Memory B cell (primary cell): ENCODE data around the gene CEP104.

Experiments used
- ATAC-seq: fragments of 150-1000 bp; cut with Tn5 transposase; 2 replicates; pipeline ENCODE4 v1.10.0; 2021; ENCODE audit warnings: low read depth, mild to moderate bottlenecking, moderate library complexity
- DNase-seq, 2 donors: peaks; one replicate each; pipeline ENCODE4 v3.0.0; 2022; ENCODE audit warnings: low spot score in 2 of 2
- H3K27ac Mint-ChIP-seq: one replicate; pipeline ENCODE4 v1.8.0; 2022; ENCODE audit warnings: mild to moderate bottlenecking, moderate library complexity, mixed read lengths
- H3K27me3 Mint-ChIP-seq: one replicate; pipeline ENCODE4 v1.8.0; 2022; ENCODE audit warnings: mixed read lengths
- H3K36me3 Mint-ChIP-seq: one replicate; pipeline ENCODE4 v1.8.0; 2022; ENCODE audit warnings: mild to moderate bottlenecking, mixed read lengths
- H3K4me1 Mint-ChIP-seq: one replicate; pipeline ENCODE4 v1.8.0; 2022; ENCODE audit warnings: mixed read lengths
- H3K4me3 Mint-ChIP-seq: one replicate; pipeline ENCODE4 v1.8.0; 2022; ENCODE audit warnings: mild to moderate bottlenecking, moderate library complexity, mixed read lengths
- H3K9me3 Mint-ChIP-seq: one replicate; pipeline ENCODE4 v1.8.0; 2022; ENCODE audit warnings: mixed read lengths

Gene CEP104

DNA sequence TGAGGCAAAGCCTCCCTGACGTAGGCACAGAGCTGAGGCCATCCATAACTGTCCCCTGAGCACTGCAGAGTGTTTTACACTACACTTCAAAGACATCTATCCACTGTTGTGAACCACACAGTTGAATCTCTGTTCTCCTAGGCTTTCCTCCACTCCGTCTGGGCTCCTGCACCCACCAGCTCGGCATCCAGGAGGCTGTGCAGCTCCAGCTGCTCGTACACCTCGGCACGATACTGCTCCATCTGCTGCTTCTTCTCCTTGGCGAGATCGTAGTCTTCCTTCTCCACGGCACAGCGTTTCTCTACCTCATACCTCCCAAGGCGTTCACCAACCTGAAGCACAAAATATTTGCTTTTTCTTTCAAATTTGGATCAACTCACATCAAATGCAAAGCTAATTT is 18.2 kb downstream of the CEP104 start:
- H3K27ac Mint-ChIP-seq: no peak overlapping the region

GRCh38 chr1:3837685-3838084 is 19.3 kb downstream of the CEP104 start:
- no peak overlapping the region for H3K4me3 Mint-ChIP-seq
- H3K4me1 Mint-ChIP-seq: no peaks in the 10 kb centered on the region
- DNase-seq: no peak
- H3K27ac Mint-ChIP-seq: no peak overlapping the region
- no peak for ATAC-seq
- H3K36me3 Mint-ChIP-seq: peaks cover 47% of the 10 kb centered on the region
- no peaks in the 10 kb centered on the region for H3K27me3 Mint-ChIP-seq
- H3K9me3 Mint-ChIP-seq: peaks cover 1% of the 10 kb centered on the region

More for the DNA sequence above, 18.2 kb downstream of the CEP104 start:
- no peaks in the 10 kb centered on the region for H3K4me1 Mint-ChIP-seq
- peaks cover 1% of the 10 kb centered on the region for H3K9me3 Mint-ChIP-seq
- DNase-seq (no peak), ATAC-seq (no peak)
- no peaks in the 10 kb centered on the region for H3K27me3 Mint-ChIP-seq
- peaks cover 48% of the 10 kb centered on the region for H3K36me3 Mint-ChIP-seq
- H3K4me3 Mint-ChIP-seq: no peak overlapping the region

DNA sequence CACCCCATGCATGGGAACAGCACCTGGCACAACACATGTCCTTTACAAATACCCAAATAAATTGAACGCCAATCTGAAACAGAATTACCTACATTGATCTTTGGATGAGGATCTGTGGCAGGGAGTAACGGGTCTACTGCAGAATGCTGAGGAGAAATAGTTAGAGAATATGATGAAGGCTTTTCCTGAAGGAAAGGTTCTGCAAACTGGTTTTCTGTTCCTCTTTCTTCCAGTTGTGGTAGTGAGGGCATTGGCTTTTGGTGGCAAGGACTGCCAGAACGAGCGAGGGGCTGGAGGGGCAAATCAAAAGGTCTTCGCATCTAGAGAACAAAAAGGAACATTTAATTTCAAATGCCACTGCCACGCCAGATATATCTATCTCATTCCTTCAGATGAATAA is 19.8 kb downstream of the CEP104 start:
- DNase-seq: no peak
- Mint-ChIP-seq H3K27ac (no peak overlapping the region), H3K36me3 (peaks cover 49% of the 10 kb centered on the region), H3K27me3 (no peaks in the 10 kb centered on the region), H3K9me3 (peaks cover 1% of the 10 kb centered on the region), H3K4me3 (no peak overlapping the region), H3K4me1 (no peaks in the 10 kb centered on the region)
- no peak for ATAC-seq

GRCh38 chr1:3836421-3836820 is 20.6 kb downstream of the CEP104 start:
- Mint-ChIP-seq H3K9me3 (peaks cover 1% of the 10 kb centered on the region), H3K36me3 (peaks cover 50% of the 10 kb centered on the region), H3K4me1 (no peaks in the 10 kb centered on the region), H3K27me3 (no peaks in the 10 kb centered on the region), H3K27ac (no peak overlapping the region), H3K4me3 (no peak overlapping the region)
- no peak for DNase-seq
- ATAC-seq: no peak

DNA sequence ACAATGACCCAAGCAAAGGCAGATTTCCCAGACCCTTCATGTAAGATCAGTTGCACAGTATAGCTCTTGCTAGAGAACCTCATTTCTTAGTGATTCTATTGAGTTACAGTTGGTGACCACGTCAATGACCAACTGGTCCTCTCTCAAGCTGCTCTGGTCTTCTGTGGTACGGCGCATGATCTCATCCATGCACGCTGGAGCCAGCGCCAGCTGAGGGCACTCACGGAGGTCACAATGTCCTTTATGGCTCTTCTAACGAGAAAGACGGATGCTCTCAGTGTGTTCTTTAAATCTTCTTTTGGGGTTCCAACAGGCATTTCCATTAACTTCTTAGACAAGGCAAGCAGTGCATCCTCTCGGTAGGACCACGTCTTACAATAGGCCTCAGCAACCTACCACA is 22.3 kb downstream of the CEP104 start:
- Mint-ChIP-seq H3K9me3 (peaks cover 1% of the 10 kb centered on the region), H3K36me3 (peaks cover 51% of the 10 kb centered on the region)

GRCh38 chr1:3831689-3832088 is 25.3 kb downstream of the CEP104 start:
- H3K36me3 Mint-ChIP-seq: peaks cover 38% of the 10 kb centered on the region
- H3K27ac Mint-ChIP-seq: no peak overlapping the region
- no peak for ATAC-seq
- no peaks in the 10 kb centered on the region for H3K27me3 Mint-ChIP-seq
- H3K4me3 Mint-ChIP-seq: no peak overlapping the region
- no peak for DNase-seq
- H3K4me1 Mint-ChIP-seq: no peaks in the 10 kb centered on the region
- no peaks in the 10 kb centered on the region for H3K9me3 Mint-ChIP-seq

More for the DNA sequence above, 22.3 kb downstream of the CEP104 start:
- DNase-seq: no peak
- Mint-ChIP-seq H3K27me3 (no peaks in the 10 kb centered on the region), H3K4me3 (no peak overlapping the region), H3K27ac (no peak overlapping the region), H3K4me1 (no peaks in the 10 kb centered on the region)
- no peak for ATAC-seq

DNA sequence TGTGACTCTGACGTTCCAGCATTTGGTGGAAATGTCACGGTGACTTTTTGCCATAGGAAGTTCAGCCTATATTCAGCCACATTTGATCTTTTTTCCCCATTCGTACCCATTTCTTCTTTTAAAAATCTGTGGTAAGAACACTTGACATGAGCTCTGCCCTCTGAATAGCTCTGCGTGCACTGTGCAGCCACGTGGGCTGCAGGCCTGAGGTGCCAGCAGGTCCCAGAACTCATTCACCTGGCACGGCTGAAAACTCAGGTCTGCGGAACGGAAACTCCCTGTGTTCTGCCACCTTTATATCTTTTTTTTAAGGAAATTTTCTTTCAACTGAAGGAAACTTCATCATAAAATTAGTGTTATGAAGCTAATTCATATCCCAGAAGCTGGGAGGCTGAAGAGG is 28.6 kb downstream of the CEP104 start:
- Mint-ChIP-seq H3K9me3 (no peaks in the 10 kb centered on the region), H3K27me3 (no peaks in the 10 kb centered on the region), H3K27ac (no peak overlapping the region), H3K4me1 (no peaks in the 10 kb centered on the region), H3K4me3 (no peak overlapping the region), H3K36me3 (peaks cover 36% of the 10 kb centered on the region)
- DNase-seq (no peak), ATAC-seq (no peak)

- Mint-ChIP-seq H3K27me3 (no peaks in the 10 kb centered on the region), H3K9me3 (no peaks in the 10 kb centered on the region), H3K27ac (no peak overlapping the region), H3K4me3 (no peak overlapping the region), H3K36me3 (peaks cover 37% of the 10 kb centered on the region), H3K4me1 (no peaks in the 10 kb centered on the region)
- ATAC-seq (no peak), DNase-seq (no peak)
Observed at GRCh38 chr1:3827813-3828307, 29.2 kb downstream of the CEP104 start.

- peaks cover 37% of the 10 kb centered on the region for H3K36me3 Mint-ChIP-seq
- H3K4me3 Mint-ChIP-seq: no peak overlapping the region
- no peak for DNase-seq
- H3K27ac Mint-ChIP-seq: no peak overlapping the region
- H3K9me3 Mint-ChIP-seq: no peaks in the 10 kb centered on the region
- no peak for ATAC-seq
- H3K27me3 Mint-ChIP-seq: no peaks in the 10 kb centered on the region
- H3K4me1 Mint-ChIP-seq: no peaks in the 10 kb centered on the region
Observed at GRCh38 chr1:3825356-3825755, 31.7 kb downstream of the CEP104 start.

- Mint-ChIP-seq H3K27ac (no peak overlapping the region), H3K36me3 (peaks cover 38% of the 10 kb centered on the region)
Observed at GRCh38 chr1:3824650-3825049, 32.4 kb downstream of the CEP104 start.

GRCh38 chr1:3822421-3822820 is 34.6 kb downstream of the CEP104 start:
- Mint-ChIP-seq H3K9me3 (no peaks in the 10 kb centered on the region), H3K4me3 (no peak overlapping the region), H3K4me1 (no peaks in the 10 kb centered on the region), H3K36me3 (peaks cover 35% of the 10 kb centered on the region), H3K27me3 (no peaks in the 10 kb centered on the region), H3K27ac (peak overlapping the region; percentile 35)
- DNase-seq (no peak), ATAC-seq (no peak)

More at GRCh38 chr1:3824650-3825049, 32.4 kb downstream of the CEP104 start:
- Mint-ChIP-seq H3K9me3 (no peaks in the 10 kb centered on the region), H3K4me3 (no peak overlapping the region), H3K27me3 (no peaks in the 10 kb centered on the region), H3K4me1 (no peaks in the 10 kb centered on the region)
- ATAC-seq (no peak), DNase-seq (no peak)

DNA sequence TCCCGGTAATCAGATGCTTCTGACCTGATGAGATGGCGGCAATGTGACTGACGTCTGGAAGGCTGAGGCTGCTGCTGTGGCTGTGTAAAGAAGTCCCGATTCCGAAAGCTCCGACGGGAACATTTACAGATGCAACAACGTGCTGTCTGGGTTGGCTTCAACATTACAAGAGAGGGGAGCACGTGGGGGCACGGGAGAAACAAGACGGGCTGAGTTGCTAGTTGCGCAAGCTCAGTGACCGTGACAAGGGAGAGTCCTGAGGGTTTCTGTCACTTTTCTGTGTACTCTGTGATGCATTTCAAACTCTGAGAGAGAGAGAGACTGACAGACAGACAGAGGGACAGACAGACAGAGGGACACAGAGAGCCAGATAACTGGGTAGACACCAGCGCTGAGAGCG is 35.1 kb downstream of the CEP104 start:
- no peak for ATAC-seq
- Mint-ChIP-seq H3K27me3 (no peaks in the 10 kb centered on the region), H3K36me3 (peaks cover 36% of the 10 kb centered on the region), H3K4me3 (no peak overlapping the region), H3K9me3 (no peaks in the 10 kb centered on the region), H3K4me1 (no peaks in the 10 kb centered on the region), H3K27ac (peak overlapping the region; percentile 35)
- DNase-seq: no peak

DNA sequence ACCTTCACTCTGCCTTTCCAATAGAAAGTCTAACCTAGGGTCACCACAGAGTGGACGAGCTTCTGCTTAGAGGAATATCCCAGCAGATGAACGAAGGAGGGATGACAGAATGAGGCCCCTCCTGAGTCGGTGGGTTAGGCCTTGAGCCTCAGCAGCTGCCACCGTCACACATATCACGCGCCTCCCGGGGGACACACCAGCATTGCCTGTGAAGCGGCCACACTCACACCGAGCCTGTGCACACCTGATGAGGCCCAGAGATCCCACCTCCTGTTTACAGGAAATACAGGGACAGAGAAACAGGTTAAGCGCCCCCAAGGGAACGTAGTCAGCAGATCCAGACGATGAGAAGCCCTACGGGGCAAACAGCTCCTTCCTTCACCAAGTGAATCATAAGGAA is 35.6 kb downstream of the CEP104 start:
- DNase-seq (no peak), ATAC-seq (no peak)
- H3K9me3 Mint-ChIP-seq: no peaks in the 10 kb centered on the region
- no peak overlapping the region for H3K27ac Mint-ChIP-seq
- no peaks in the 10 kb centered on the region for H3K4me1 Mint-ChIP-seq
- H3K4me3 Mint-ChIP-seq: no peak overlapping the region
- peaks cover 36% of the 10 kb centered on the region for H3K36me3 Mint-ChIP-seq
- H3K27me3 Mint-ChIP-seq: no peaks in the 10 kb centered on the region

- no peak overlapping the region for H3K4me3 Mint-ChIP-seq
- DNase-seq (no peak), ATAC-seq (no peak)
- H3K27me3 Mint-ChIP-seq: no peaks in the 10 kb centered on the region
- no peak overlapping the region for H3K27ac Mint-ChIP-seq
- peaks cover 37% of the 10 kb centered on the region for H3K36me3 Mint-ChIP-seq
- H3K4me1 Mint-ChIP-seq: no peaks in the 10 kb centered on the region
- H3K9me3 Mint-ChIP-seq: no peaks in the 10 kb centered on the region
Observed at GRCh38 chr1:3821004-3821403, 36.0 kb downstream of the CEP104 start.

- Mint-ChIP-seq H3K4me3 (no peak overlapping the region), H3K27me3 (no peaks in the 10 kb centered on the region), H3K4me1 (no peaks in the 10 kb centered on the region), H3K27ac (no peak overlapping the region), H3K36me3 (peaks cover 37% of the 10 kb centered on the region), H3K9me3 (no peaks in the 10 kb centered on the region)
- no peak for ATAC-seq
- no peak for DNase-seq
Observed at GRCh38 chr1:3820316-3820715, 36.7 kb downstream of the CEP104 start.
